ENCODE results near the gene ERFL. TPM values are rescaled to one million over a fixed set of nuclear protein-coding genes. Genes with fewer than 3 reads are reported as not detected.
A peak's percentile ranks its signal among the peaks of the same experiment; 100 is the strongest.
"Not testable (repeated sequence)": the region's sequence is repeated elsewhere in the genome, so short reads cannot be mapped to it uniquely, and the experiment has no call there.

ERFL gene
- total RNA-seq, 1 donor from 2014 or later = not detected

DNA sequence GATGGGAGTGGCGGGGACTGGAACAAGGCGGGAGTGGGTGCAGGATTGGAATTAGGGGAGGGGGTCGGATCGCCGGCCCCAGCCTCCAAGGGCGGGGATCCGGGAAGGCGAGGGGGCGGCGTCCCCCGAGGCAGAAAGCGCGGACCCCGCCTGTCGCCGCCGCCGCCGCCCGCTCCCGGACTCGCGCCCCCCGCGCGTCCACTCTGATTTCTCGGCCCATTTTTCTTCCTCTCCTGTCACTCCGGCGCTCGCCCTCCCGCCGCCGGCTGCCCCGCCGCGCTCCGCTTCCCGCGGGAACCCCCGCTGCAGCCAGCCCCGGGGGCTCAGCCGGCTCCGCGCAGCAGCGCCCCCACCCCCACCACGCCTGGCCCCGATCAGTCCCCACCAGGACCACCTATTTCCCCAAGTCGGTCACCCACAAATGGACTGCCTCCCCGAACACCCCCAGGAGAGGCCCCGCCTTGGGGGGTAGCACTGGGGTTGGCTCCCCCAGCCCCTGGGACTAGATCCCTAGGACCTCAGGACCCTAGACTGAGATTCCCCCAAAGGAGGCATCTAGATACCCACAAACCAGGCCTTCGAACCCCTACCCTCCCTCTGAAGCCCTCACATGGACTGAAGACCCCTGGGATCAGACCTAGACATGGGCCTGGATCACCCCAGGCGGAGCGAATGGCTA lies 12.6 kb upstream of the ERFL start:
- Histone ChIP-seq H3K4me3 (peak overlapping the region; percentile 67), H3K4me1 (peaks cover 16% of the 10 kb centered on the region), H3K9me3 (replicated peaks) (no peaks in the 10 kb centered on the region), H3K27ac (replicated peaks) (no peak overlapping the region), H3K36me3 (no peaks in the 10 kb centered on the region), H3K27me3 (ENCODE audit: low read depth) (peaks cover 64% of the 10 kb centered on the region)
- intact Hi-C loops (cut with micrococcal nuclease) = no loop called here
- DNase-seq = no peak
- no peak for TF ChIP-seq CTCF (IDR thresholded peaks at IDR 0.05; ENCODE audit: borderline replicate concordance)

GRCh38 chr19:41939861-41940730 lies 11.8 kb upstream of the ERFL start:
- H3K4me3 ChIP-seq = peak overlapping the region; percentile 67
- no peaks in the 10 kb centered on the region for H3K9me3 ChIP-seq (replicated peaks)
- no peaks in the 10 kb centered on the region for H3K36me3 ChIP-seq
- TF ChIP-seq CTCF (IDR thresholded peaks at IDR 0.05; ENCODE audit: borderline replicate concordance) = no peak
- peaks cover 72% of the 10 kb centered on the region for H3K27me3 ChIP-seq (ENCODE audit: low read depth)
- DNase-seq = no peak
- intact Hi-C loops (cut with micrococcal nuclease) = loop anchor here (10.0 kb wide), 1 partner anchor 75 kb away; the partner anchor contains the start of gene RPS19
- no peak overlapping the region for H3K27ac ChIP-seq (replicated peaks)
- peaks cover 16% of the 10 kb centered on the region for H3K4me1 ChIP-seq

GRCh38 chr19:41939209-41939608 lies 11.0 kb upstream of the ERFL start:
- not testable (repeated sequence) for DNase-seq; H3K27ac ChIP-seq (replicated peaks); H3K4me3 ChIP-seq; H3K36me3 ChIP-seq; H3K9me3 ChIP-seq (replicated peaks)
- Histone ChIP-seq H3K27me3 (ENCODE audit: low read depth) (peaks cover 80% of the 10 kb centered on the region), H3K4me1 (peaks cover 16% of the 10 kb centered on the region)
- intact Hi-C loops (cut with micrococcal nuclease) = loop anchor here (10.0 kb wide), 1 partner anchor 74 kb away; the partner anchor contains the start of gene RPS19

DNA sequence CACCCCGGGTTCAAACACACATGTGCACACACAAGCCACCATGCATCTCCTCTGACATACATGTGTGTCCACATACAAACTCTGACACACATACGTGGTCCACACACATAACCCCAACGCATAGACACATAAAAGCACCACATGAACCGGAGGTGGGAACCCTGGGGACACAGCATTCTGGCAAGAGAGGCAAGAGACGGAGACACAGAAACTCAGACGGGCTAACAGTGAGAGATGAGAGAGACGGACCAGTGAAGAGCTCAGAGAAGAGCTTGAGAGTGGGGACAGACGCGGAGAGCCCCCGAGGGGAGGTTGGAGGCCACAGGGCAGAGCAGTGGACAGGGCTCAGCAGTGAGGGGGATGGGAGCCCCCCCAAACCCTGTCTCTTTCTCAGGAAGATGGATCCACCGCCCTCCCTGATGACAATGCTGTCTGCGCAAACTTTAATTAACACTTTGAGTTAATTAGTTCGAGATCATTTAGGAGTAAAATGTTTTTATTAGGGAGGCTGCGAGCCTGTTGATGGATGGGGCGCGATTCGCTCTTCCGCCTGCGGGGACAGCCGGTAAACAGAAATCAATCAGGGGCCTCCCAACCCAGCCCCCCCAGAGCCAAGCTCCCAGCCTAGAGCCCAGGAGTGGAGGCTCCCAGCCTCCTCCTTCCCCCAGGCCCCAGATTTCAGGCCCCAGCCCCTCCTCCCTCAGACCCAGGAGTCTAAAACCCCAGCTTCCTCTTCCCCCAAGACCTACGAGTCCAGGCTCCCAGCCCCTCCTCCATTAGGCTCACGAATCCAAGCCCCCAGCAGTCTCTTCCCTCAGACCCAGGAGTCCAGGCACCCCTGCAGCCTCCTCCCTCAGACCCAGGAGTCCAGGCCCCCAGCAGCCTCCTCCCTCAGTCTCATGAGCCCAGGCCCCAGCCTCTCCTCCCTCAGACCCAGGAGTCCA lies 9.5 kb upstream of the ERFL start:
- H3K4me3 ChIP-seq = no peak overlapping the region
- no peak overlapping the region for H3K27ac ChIP-seq (replicated peaks)
- intact Hi-C loops (cut with micrococcal nuclease) = loop anchor here (10.0 kb wide), 1 partner anchor 73 kb away; the partner anchor contains the start of gene RPS19
- H3K9me3 ChIP-seq (replicated peaks) = no peaks in the 10 kb centered on the region
- no peaks in the 10 kb centered on the region for H3K36me3 ChIP-seq
- DNase-seq = no peak
- peaks cover 20% of the 10 kb centered on the region for H3K4me1 ChIP-seq
- TF ChIP-seq CTCF (IDR thresholded peaks at IDR 0.05; ENCODE audit: borderline replicate concordance) = no peak
- peaks cover 84% of the 10 kb centered on the region for H3K27me3 ChIP-seq (ENCODE audit: low read depth)

GRCh38 chr19:41936961-41937360 lies 8.7 kb upstream of the ERFL start:
- H3K4me3 ChIP-seq = no peak overlapping the region
- H3K27ac ChIP-seq (replicated peaks) = no peak overlapping the region
- no peaks in the 10 kb centered on the region for H3K9me3 ChIP-seq (replicated peaks)
- H3K36me3 ChIP-seq = no peaks in the 10 kb centered on the region
- H3K27me3 ChIP-seq (ENCODE audit: low read depth) = peaks cover 87% of the 10 kb centered on the region
- intact Hi-C loops (cut with micrococcal nuclease) = loop anchor here (10.0 kb wide), 1 partner anchor 72 kb away; the partner anchor contains the start of gene RPS19
- TF ChIP-seq CTCF (IDR thresholded peaks at IDR 0.05; ENCODE audit: borderline replicate concordance) = no peak
- no peak for DNase-seq
- peaks cover 21% of the 10 kb centered on the region for H3K4me1 ChIP-seq
